ENCODE data around the gene KDM2B.

DNA sequence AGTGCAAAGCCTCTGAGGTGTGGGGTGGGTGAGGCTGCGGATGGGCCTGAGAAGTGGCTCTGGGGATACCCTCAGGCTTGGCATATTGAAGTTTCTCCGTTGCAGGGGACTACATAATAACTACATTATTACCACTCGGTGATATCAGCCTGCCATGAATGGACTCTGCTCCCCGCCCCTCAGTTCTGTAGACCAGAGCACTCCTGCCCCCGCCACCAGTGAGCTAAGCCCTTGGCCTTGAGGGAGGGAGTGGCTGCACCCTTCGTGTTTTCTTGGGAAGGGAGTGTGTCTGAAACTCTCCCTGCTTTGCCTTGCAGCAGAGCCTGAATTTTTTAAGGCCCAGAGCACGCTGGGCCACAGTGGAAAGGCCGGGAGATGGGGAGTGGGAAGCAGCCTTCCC is 47.2 kb upstream of the KDM2B start:
- no peak for TF ChIP-seq EZH2 (IDR thresholded peaks at IDR 0.05; ENCODE audit: borderline replicate concordance, low read depth, low read length, poor library complexity, severe bottlenecking)
- no peak for TF ChIP-seq CTCF (conservative IDR thresholded peaks at IDR 0.05; ENCODE audit: low read depth, low read length)
